Dedifferentiated amniotic fluid mesenchymal stem cell (primary cell): ENCODE results near the gene SLITRK6.
"Not testable (repeated sequence)": the region's sequence is repeated elsewhere in the genome, so short reads cannot be mapped to it uniquely, and the experiment has no call there.

ENCODE experiments used
- DNase-seq: peaks from one replicate; pipeline ENCODE4 v3.0.0-alpha.2; 2016; ENCODE audit errors: extremely low spot score

The SLITRK6 gene, protein sequence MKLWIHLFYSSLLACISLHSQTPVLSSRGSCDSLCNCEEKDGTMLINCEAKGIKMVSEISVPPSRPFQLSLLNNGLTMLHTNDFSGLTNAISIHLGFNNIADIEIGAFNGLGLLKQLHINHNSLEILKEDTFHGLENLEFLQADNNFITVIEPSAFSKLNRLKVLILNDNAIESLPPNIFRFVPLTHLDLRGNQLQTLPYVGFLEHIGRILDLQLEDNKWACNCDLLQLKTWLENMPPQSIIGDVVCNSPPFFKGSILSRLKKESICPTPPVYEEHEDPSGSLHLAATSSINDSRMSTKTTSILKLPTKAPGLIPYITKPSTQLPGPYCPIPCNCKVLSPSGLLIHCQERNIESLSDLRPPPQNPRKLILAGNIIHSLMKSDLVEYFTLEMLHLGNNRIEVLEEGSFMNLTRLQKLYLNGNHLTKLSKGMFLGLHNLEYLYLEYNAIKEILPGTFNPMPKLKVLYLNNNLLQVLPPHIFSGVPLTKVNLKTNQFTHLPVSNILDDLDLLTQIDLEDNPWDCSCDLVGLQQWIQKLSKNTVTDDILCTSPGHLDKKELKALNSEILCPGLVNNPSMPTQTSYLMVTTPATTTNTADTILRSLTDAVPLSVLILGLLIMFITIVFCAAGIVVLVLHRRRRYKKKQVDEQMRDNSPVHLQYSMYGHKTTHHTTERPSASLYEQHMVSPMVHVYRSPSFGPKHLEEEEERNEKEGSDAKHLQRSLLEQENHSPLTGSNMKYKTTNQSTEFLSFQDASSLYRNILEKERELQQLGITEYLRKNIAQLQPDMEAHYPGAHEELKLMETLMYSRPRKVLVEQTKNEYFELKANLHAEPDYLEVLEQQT

GRCh38 chr13:85799097-85799582, at the start of gene SLITRK6:
SLITRK6 (minus strand) TSS chr13:85799419; CDS start chr13:85796508, 2,911 bp downstream.
- DNase-seq: peak; percentile 74

DNA sequence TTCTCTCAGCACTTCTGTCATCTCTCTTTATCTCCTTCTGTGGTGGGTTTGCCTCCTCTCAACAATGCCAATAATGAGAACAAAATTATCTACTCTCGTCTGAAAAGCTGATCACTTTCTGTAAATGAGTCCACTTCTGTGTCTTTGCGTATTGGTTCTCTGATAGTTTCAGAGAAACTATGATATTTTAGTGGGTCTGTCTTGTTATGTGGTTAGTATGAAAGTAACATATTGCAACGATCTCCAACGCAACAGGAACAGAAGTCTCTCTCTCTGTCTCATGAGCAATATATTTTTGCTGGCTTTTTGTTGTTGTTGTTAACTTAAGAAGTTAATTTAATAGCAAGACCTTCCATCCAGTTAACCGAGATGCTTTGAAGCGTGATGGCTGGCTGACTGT, 47.8 kb upstream of the SLITRK6 start:
- DNase-seq: no peak

GRCh38 chr13:85841427-85841826, 42.2 kb upstream of the SLITRK6 start:
- DNase-seq: no peak

DNA sequence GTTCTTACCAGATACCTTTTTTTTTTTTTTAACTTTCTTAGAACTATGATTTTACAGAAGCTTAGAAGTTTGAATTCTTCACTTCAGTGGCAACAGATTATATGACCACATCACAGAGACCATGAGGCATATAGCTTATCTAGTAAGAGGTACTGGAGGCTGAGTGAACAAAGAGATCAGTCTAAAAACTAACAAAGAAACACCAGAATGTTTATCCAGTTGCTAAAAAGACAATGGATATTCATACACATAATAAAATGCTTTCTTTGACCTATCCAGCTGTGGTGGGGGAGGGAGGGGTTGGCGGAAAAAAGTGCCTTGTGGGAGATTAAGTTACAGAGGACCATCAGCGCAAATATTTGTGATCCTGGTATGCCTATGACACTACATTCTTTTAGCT, 34.7 kb upstream of the SLITRK6 start:
- DNase-seq: no peak

GRCh38 chr13:85828094-85828684, 29.0 kb upstream of the SLITRK6 start:
- DNase-seq: peak; percentile 31

DNA sequence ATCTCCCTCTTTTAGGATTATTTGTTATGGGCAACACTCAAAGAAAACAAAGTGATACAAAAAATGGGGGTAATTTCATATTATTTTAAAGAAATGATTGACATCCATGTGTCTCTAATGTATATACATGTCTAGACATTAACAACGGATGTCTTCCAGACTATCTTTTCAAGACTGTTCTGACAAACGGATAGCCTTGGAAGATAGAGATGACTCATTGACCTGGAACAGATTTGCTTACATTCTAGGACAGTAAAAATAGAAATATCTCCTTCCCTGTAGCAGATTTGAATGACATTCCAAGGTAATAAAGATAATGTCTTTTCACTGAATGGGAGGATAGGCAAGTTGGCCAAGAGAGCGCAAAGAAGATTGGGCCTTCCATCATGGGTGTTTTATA, 26.2 kb upstream of the SLITRK6 start:
- DNase-seq: no peak

- no peak for DNase-seq
These were observed 24.6 kb upstream of the SLITRK6 start for GRCh38 chr13:85823832-85824231.

- DNase-seq: no peak
These were observed 20.3 kb upstream of the SLITRK6 start for GRCh38 chr13:85819513-85819912.

DNA sequence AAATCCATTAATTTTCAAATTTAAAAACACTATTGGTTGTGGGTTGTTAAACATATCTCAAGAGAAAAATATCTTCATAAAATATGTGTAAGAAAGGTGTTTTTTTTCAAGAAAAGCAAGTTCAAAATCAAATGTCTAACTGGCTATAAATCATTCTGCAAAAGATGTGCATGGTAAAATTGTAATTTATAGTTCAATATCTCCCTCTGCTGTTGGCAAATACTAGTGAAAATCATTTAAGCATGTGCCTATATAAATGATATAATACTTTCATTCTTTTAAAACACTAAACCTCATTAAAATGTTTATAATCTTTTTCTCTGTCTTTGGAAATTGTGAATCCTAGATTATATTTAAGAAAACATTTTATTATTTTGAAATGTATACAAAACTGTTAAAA, 17.2 kb upstream of the SLITRK6 start:
- DNase-seq: no peak

- no peak for DNase-seq
These were observed 13.1 kb upstream of the SLITRK6 start for GRCh38 chr13:85812282-85812681.

- DNase-seq: no peak
These were observed 9.6 kb upstream of the SLITRK6 start for GRCh38 chr13:85808811-85809210.

DNA sequence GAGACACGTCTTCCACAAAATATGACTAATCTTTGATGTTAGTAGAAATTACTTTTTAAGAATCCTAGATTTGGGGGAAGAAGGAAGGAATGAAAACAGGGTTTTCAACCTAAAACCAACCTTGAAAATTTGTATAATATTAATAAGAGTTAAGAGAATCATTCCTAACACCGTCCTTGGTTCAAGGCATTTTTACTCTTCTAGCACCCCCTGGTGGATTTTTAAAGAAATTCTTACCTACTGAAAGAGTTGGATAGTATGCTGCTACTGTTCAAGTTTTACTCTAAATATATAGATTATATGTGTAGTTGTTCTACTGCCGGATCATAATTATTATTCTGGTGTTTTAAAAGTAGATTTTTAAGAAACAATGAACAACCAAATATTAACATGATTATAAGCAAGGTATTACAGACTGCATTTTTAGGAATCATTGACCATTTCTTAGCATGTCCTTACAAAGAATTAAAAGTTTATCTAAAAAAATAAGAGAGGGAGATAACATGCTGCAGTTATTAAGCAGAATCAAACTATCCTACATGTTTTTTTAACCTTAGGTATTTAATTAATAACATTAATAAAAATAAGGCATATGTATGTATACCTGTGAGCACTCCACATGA, 7.4 kb upstream of the SLITRK6 start:
- DNase-seq: peak; percentile 81

GRCh38 chr13:85798556-85798955, 663 bp downstream of the SLITRK6 start:
- no peak for DNase-seq

DNA sequence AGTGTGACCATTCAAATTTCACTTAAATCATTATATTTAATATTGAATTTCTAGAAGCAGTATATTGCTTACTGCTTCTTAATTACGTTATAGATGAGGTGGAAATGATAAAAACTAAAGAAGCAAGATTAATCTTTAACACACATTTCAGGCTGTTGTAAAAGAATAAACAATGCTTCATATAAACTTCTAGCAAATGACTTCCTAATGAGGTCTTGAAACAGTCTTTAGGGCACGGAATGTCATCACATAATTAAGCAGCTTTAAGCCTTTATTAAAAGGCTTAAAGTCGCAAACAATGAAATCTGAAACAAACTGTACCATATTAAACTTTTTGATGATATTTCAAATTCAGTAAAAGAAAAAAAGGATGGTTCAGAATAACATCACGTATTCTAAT, 1.9 kb downstream of the SLITRK6 start:
- DNase-seq: no peak

DNA sequence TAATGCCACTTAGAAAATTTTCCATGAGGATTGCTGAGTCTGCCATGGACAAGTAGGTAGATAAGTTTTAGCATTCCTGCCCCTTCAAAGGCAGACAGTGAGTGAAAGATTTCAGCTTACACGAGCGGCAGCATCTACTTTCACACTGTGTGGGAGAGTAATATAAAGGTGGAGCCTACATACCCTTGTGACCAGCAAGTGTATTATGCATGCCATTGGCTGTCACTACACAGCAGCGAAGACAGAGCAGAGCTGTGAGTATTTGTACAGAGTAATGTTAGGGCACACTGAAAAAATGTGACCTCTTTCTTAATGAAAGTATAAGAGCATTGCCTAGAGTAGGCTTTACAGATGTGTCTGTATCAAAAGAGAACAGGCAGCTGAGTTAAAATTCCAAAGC, 14.0 kb downstream of the SLITRK6 start:
- no peak for DNase-seq

DNA sequence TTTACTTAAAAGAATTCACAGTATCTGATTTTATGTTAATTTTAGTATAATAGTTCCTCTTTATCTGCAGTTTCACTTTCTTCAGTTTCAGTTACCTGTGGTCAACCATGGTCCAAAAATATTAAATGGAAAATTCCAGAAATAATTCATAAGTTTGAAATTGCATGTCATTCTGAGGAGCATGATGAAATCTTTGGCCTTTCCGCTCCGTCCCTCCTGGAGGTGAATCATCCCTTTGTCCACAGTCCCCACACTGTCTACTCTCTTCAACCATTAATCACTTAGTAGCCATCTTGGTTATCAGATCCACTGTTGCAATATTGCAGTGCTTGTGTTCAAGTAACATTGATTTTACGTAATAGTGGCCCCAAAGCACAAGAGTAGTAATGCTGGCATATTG, 26.9 kb downstream of the SLITRK6 start:
- no peak for DNase-seq

GRCh38 chr13:85771856-85772255, 27.4 kb downstream of the SLITRK6 start:
- no peak for DNase-seq

DNA sequence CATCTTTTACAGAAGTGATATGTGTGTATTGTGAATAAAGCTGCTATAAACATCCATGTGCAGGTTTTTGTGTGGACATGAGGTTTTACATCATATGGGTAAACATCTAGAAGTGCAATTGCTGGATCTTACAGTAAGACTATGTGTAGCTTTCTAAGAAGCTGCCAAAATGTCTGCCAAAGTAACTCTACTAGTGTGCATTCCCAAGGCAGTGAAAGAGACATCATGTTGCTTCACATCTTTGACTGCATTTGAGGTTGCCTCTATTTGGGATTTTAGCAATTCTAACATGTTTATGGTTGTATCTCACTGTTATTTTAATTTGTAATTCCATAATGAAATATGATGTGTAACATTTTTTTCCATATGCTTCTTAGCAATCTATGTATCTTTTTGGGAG, 30.3 kb downstream of the SLITRK6 start:
- no peak for DNase-seq

GRCh38 chr13:85755123-85755522, 44.1 kb downstream of the SLITRK6 start:
- no peak for DNase-seq

- not testable (repeated sequence) for DNase-seq
These were observed 55.9 kb downstream of the SLITRK6 start for GRCh38 chr13:85743201-85743770.
